ENCODE data around the gene TEX52. TPM values are rescaled to one million over a fixed set of nuclear protein-coding genes. Genes with fewer than 3 reads are reported as not detected.

The TEX52 gene
- total and polyA plus RNA-seq, 2 of the 8 experiments (the other 6 are each of a cell fraction or from before 2014, with no cell fraction given): not detected

- Histone ChIP-seq H3K36me3 (ENCODE audit: control insufficient read depth in 2 of 4, insufficient read depth in 4 of 4, low read length in 3 of 4) (peaks cover 0 to 27% (median 10%) of the 10 kb centered on the region in 4 experiments; a peak in 6 of 8 replicates), H3K27ac (ENCODE audit: low read depth, low read length) (peak overlapping the region; percentile 86; the same call in 1 of the 2 replicates), H3K4me3 (ENCODE audit: extremely low read depth in 1 of 4, insufficient read depth in 2 of 4, low read depth in 3 of 4, low read length in 4 of 4) (peak overlapping the region; percentile 92 to 100 (median 98)), H3K23me2 (ENCODE audit: low read depth, low read length) (peaks cover 7% of the 10 kb centered on the region), H4K8ac (ENCODE audit: extremely low read depth, insufficient read depth, low read length) (no peak overlapping the region), H4K20me1 (replicated peaks in 1 of 2; ENCODE audit: control insufficient read depth in 1 of 2, insufficient read depth in 2 of 2, low read length in 2 of 2) (no peaks in the 10 kb centered on the region), H2BK15ac (ENCODE audit: low read length) (peak overlapping the region; percentile 82; the same call in 1 of the 2 replicates), H3K23ac (ENCODE audit: insufficient read length) (no peak overlapping the region), H2BK120ac (replicated peaks; ENCODE audit: low read depth, low read length) (no peak overlapping the region), H4K5ac (ENCODE audit: insufficient read length, low read depth, low read length) (peak overlapping the region; percentile 25), H3K27me3 (replicated peaks in 1 of 4; ENCODE audit: control insufficient read depth in 3 of 4, extremely low read depth in 1 of 4, insufficient read depth in 3 of 4, low read length in 3 of 4) (no peaks in the 10 kb centered on the region), H3K9me3 (ENCODE audit: insufficient read depth in 2 of 2, low read depth in 1 of 2, low read length in 1 of 2) (no peaks in the 10 kb centered on the region), H2BK5ac (ENCODE audit: low read depth, low read length) (peak overlapping the region; percentile 21), H3K4me2 (ENCODE audit: insufficient read depth in 1 of 2, low read depth in 2 of 2, low read length in 2 of 2) (peak overlapping the region; percentile 75 to 84), H3K14ac (ENCODE audit: insufficient read length) (no peak overlapping the region), H3K18ac (ENCODE audit: extremely low read depth, low read length) (no peak overlapping the region), H2BK12ac (ENCODE audit: low read depth, low read length) (no peak overlapping the region), H2AK5ac (ENCODE audit: low read depth, low read length) (peak overlapping the region; percentile 56; the same call in 1 of the 2 replicates), H3K4me1 (replicated peaks in 1 of 4; ENCODE audit: control insufficient read depth in 3 of 4, insufficient read depth in 4 of 4, low read length in 3 of 4) (peaks cover 0 to 4% (median 3%) of the 10 kb centered on the region in 4 experiments; a peak in 4 of 7 replicates), H3K79me2 (ENCODE audit: control insufficient read depth in 1 of 2, insufficient read depth in 2 of 2, low read length in 2 of 2) (peaks cover 3 to 76% of the 10 kb centered on the region in 2 experiments; a peak in 3 of 4 replicates), H3K9ac (replicated peaks in 1 of 4; ENCODE audit: extremely low read depth in 1 of 4, low read depth in 3 of 4, low read length in 3 of 4) (peak overlapping the region in 3 of 4 experiments; percentile 94 to 95 (median 94); a peak in 6 of 7 replicates), H3K79me1 (ENCODE audit: low read depth, low read length) (peaks cover 5% of the 10 kb centered on the region), H3K56ac (replicated peaks; ENCODE audit: insufficient read length, low read depth, low read length) (no peak overlapping the region), H3K4ac (replicated peaks; ENCODE audit: insufficient read length, low read depth, low read length) (no peak overlapping the region), H2BK20ac (ENCODE audit: low read length) (peak overlapping the region; percentile 34; the same call in 1 of the 2 replicates), H2AFZ (ENCODE audit: low read length) (no peak overlapping the region), H4K91ac (replicated peaks; ENCODE audit: insufficient read length, low read length) (no peak overlapping the region)
- no peak for FAIRE-seq
- DNase-seq (ENCODE audit: low read depth in 1 of 2, low spot score in 2 of 2): no peak
- ChIA-PET POLR2A (ENCODE audit: partially characterized antibody) (interaction anchor here (0.7 to 4.1 kb wide), 17 partner anchors 10 to 96 kb away, joined by 3 to 31 read pairs (median 4); partner anchors contain the start of genes TEAD4, TEX52 and TULP3), CTCF (ENCODE audit: partially characterized antibody) (interaction anchor here (0.5 to 4.7 kb wide), 14 partner anchors 9 to 191 kb away, joined by 3 to 33 read pairs (median 4); no protein-coding TSS in a partner anchor)
- WGBS, 2 experiments (ENCODE audit: extremely low coverage in 1 of 2, insufficient coverage in 1 of 2, insufficient read length in 1 of 2, insufficient replicate concordance in 2 of 2, low coverage in 1 of 2, low lambda C conversion rate in 2 of 2, missing lambda C conversion rate in 1 of 2): 52% methylated on average over 16 of the region's 16 CpGs; no CpG with 5 or more reads in 1 of the 2 experiments
- TF ChIP-seq GABPA (IDR thresholded peaks at IDR 0.05; ENCODE audit: borderline replicate concordance, insufficient read depth, low read length) (no peak), CTBP2 (IDR thresholded peaks at IDR 0.05; ENCODE audit: borderline replicate concordance, insufficient read depth, insufficient read length, low read length) (no peak), TBP (IDR thresholded peaks at IDR 0.05; ENCODE audit: low read depth, low read length) (no peak), POLR2AphosphoS5 (IDR thresholded peaks at IDR 0.05; ENCODE audit: low read depth, low read length) (0 out of 2 replicates have a peak, but pooled peaks have one; percentile 39), CEBPB (IDR thresholded peaks at IDR 0.05; ENCODE audit: low read depth, low read length) (peak; percentile 95), SAP30 (IDR thresholded peaks at IDR 0.05; ENCODE audit: insufficient read depth, insufficient replicate concordance, low read length) (no peak), RXRA (IDR thresholded peaks at IDR 0.05; ENCODE audit: insufficient read depth, low read depth, low read length) (no peak), CBX5 (IDR thresholded peaks at IDR 0.05; ENCODE audit: low read depth, low read length) (no peak), FOSL1 (IDR thresholded peaks at IDR 0.05; ENCODE audit: insufficient read depth, low read depth, low read length) (no peak), MAX (IDR thresholded peaks at IDR 0.05) (no peak)
Observed at GRCh38 chr12:2877953-2878732, 21.3 kb upstream of the TEX52 start.
